RWPE2 (cell line): ENCODE data around the gene SLC66A2.

Experiments used
- ATAC-seq: fragments of 200-7000 bp; cut with Tn5 transposase; 3 replicates; pipeline ENCODE4 v1.9.1; 2021; ENCODE audit warnings: low read depth
- DNase-seq: peaks from one replicate; pipeline ENCODE4 v3.0.0-alpha.2; 2020; ENCODE audit warnings: low spot score
- H3K27ac ChIP-seq: fragments of 450-650 bp; 2 replicates; pipeline ENCODE4 v1.5.1; 2017; ENCODE audit warnings: mild to moderate bottlenecking; ENCODE audit not compliant: poor library complexity, severe bottlenecking
- H3K27me3 ChIP-seq: fragments of 250-450 bp; sonication (Bioruptor Pico); 2 replicates; pipeline ENCODE4 v1.5.1; 2021; ENCODE audit warnings: mild to moderate bottlenecking, moderate library complexity; ENCODE audit not compliant: insufficient read depth, poor library complexity, severe bottlenecking
- H3K36me3 ChIP-seq: fragments of 250-450 bp; sonication (Bioruptor Pico); 2 replicates; pipeline ENCODE4 v1.5.1; 2020; ENCODE audit warnings: low read depth, mild to moderate bottlenecking, moderate library complexity
- H3K4me1 ChIP-seq: fragments of 250-450 bp; sonication (Bioruptor Pico); 2 replicates; pipeline ENCODE4 v1.5.1; 2021; ENCODE audit warnings: mild to moderate bottlenecking, moderate library complexity; ENCODE audit not compliant: insufficient read depth, poor library complexity, severe bottlenecking
- H3K4me3 ChIP-seq: fragments of 250-450 bp; sonication (Bioruptor Pico); 2 replicates; pipeline ENCODE4 v1.5.1; 2021; ENCODE audit warnings: mild to moderate bottlenecking, moderate library complexity; ENCODE audit not compliant: severe bottlenecking
- H3K9me3 ChIP-seq: fragments of 250-450 bp; sonication (Bioruptor Pico); 2 replicates; pipeline ENCODE4 v1.5.1; 2021; ENCODE audit warnings: mild to moderate bottlenecking, moderate library complexity; ENCODE audit not compliant: severe bottlenecking
- TF ChIP-seq, protein P1 (sequence below): fragments of 450-650 bp; IDR thresholded peaks from one replicate; pipeline ENCODE4 v1.5.1; 2017; ENCODE audit warnings: mild to moderate bottlenecking, moderate library complexity; ENCODE audit not compliant: poor library complexity, severe bottlenecking

Gene SLC66A2

DNA sequence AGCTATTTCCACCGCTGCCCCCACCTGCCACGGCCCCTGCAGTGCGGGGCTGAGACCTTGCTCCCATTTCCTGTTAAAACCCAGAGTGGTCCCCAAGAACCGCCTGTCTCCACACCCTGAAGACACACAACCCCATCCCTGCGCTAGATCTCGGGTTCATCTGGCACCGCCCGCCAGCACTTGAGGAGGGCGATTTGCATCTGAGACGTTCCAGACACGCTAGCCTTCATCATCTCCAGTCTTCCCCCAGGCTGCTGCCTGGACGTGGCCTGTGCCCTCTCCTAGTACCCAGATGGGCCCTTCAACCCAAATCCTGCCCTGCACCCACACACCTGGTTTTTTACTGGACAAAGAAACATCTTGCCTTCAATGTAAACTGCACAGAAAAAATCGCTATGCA, 49.8 kb downstream of the SLC66A2 start:
- ATAC-seq (no peak), DNase-seq (no peak)
- TF ChIP-seq, protein P1, sequence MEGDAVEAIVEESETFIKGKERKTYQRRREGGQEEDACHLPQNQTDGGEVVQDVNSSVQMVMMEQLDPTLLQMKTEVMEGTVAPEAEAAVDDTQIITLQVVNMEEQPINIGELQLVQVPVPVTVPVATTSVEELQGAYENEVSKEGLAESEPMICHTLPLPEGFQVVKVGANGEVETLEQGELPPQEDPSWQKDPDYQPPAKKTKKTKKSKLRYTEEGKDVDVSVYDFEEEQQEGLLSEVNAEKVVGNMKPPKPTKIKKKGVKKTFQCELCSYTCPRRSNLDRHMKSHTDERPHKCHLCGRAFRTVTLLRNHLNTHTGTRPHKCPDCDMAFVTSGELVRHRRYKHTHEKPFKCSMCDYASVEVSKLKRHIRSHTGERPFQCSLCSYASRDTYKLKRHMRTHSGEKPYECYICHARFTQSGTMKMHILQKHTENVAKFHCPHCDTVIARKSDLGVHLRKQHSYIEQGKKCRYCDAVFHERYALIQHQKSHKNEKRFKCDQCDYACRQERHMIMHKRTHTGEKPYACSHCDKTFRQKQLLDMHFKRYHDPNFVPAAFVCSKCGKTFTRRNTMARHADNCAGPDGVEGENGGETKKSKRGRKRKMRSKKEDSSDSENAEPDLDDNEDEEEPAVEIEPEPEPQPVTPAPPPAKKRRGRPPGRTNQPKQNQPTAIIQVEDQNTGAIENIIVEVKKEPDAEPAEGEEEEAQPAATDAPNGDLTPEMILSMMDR: no peak
- H3K27ac ChIP-seq: no peak overlapping the region
- H3K4me3 ChIP-seq: no peak overlapping the region
- no peaks in the 10 kb centered on the region for H3K27me3 ChIP-seq
- no peaks in the 10 kb centered on the region for H3K36me3 ChIP-seq
- no peaks in the 10 kb centered on the region for H3K4me1 ChIP-seq
- H3K9me3 ChIP-seq: peaks cover 16% of the 10 kb centered on the region

DNA sequence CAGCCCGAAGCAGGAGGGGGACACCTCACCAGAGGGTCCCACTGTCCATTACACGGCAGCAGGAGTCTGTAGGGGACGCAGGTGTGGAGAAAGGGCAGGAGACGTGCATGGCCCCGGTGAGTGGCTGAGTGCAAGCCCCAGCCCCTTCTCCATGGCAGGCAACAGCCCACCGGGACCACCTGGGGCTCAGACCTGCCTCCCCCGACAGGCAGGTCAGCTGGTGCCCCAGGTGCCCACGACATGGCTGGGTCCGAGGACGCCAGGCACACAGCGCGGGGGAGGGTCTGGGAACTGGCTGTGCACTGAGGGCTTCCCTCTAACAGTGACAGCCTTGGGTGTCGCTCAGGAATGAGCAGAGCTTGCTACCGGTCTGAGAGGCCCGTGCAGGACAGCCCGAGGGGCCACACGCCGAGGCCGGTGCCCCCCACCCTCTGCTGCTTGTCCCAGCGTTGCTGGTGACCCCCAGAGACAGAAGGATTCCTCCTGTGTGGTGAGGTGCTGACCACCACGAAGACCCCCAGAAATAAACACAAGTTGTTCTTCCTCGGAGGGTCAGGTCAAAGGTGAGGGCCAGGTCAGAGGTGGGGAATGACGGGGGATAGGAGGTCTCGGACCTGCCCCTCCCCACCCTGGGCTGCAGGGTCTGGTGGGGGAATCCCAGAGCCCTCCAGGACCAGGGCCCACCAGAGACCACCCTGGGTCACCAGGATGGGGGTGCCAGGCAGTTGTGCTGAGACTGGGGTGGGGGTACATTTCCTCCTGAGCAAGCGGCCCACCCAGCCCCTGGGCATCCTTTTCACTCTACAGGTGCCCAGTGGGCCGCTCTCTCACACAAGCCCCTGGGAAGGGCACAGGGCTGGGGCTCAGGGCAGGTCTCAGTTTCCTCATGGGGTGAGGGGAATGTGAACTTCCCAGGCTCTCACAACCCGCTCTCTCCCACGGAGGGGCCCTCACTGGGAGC, 50.6 kb downstream of the SLC66A2 start:
- Histone ChIP-seq H3K36me3 (no peaks in the 10 kb centered on the region), H3K27ac (no peak overlapping the region), H3K9me3 (peaks cover 17% of the 10 kb centered on the region), H3K4me1 (no peaks in the 10 kb centered on the region), H3K27me3 (no peaks in the 10 kb centered on the region), H3K4me3 (no peak overlapping the region)
- peak; percentile 43 for DNase-seq
- ATAC-seq: no peak
- TF ChIP-seq, protein P1: no peak

DNA sequence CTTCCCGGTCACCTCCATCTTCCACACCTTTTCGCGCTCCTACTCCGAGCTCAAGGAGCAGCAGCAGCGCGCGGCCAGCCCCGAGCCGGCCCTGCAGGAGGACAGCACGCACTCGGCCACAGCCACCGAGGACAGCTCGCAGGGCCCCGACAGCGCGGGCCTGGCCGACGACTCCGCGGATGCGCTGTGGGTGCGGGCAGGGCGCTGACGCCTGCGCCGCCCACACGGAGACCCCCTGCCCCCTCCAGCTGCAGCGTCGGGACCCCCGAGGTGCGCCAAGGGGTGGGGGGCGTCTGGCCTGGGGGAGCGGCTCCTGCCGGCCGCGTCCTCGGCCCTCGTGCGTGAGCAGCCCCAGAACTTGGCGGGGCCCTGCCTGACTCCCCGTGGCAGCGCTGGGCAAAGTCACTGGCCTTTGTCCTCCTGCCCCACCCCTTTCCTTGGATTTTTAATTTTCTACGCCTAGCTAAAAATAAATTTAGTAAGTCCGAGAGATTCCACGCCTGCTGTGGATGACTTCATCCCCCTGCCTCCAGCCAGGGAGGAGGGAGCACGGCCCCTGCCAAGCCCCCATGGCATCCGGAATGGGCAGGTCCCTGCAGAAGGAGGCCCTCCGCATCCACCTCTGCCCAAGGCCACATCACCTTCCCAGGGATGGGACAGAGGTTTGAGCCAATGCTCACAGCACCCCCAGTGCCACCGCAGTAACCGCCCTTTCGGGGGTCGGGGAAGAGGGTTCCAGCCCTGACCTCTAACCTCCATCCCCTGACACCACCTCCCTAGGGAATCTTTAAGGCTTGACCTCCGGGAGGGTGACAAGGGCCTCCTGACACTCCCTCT, 51.6 kb downstream of the SLC66A2 start:
- H3K36me3 ChIP-seq: no peaks in the 10 kb centered on the region
- H3K27ac ChIP-seq: no peak overlapping the region
- ATAC-seq: no peak
- no peak overlapping the region for H3K4me3 ChIP-seq
- TF ChIP-seq, protein P1: no peak
- H3K27me3 ChIP-seq: no peaks in the 10 kb centered on the region
- DNase-seq: peak; percentile 45
- H3K9me3 ChIP-seq: peaks cover 21% of the 10 kb centered on the region
- no peaks in the 10 kb centered on the region for H3K4me1 ChIP-seq

DNA sequence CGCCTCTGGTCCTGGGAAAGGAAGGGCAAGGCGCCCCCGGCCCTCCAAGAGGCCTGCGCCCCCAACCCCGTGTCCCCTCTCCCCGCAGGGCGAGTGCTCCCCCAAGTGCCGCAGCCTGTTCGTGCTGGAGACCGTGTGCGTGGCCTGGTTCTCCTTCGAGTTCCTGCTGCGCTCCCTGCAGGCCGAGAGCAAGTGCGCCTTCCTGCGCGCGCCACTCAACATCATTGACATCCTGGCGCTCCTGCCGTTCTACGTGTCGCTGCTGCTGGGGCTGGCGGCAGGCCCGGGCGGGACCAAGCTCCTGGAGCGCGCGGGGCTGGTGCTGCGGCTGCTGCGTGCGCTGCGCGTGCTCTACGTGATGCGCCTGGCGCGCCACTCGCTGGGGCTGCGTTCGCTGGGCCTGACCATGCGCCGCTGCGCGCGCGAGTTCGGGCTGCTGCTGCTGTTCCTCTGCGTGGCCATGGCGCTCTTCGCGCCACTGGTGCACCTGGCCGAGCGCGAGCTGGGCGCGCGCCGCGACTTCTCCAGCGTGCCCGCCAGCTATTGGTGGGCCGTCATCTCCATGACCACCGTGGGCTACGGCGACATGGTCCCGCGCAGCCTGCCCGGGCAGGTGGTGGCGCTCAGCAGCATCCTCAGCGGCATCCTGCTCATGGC, 52.4 kb downstream of the SLC66A2 start:
- H3K4me3 ChIP-seq: no peak overlapping the region
- no peak overlapping the region for H3K27ac ChIP-seq
- TF ChIP-seq, protein P1: no peak
- H3K27me3 ChIP-seq: no peaks in the 10 kb centered on the region
- DNase-seq (peak; percentile 49), ATAC-seq (no peak)
- no peaks in the 10 kb centered on the region for H3K36me3 ChIP-seq
- H3K9me3 ChIP-seq: peaks cover 21% of the 10 kb centered on the region
- H3K4me1 ChIP-seq: no peaks in the 10 kb centered on the region
